A673 (cell line): ENCODE results near the gene C10orf105.

Experiments
- CTCF ChIP-seq: fragments of 300-800, 200-600 bp; sonication (generic); conservative IDR thresholded peaks from 2 replicates; pipeline ENCODE4 v1.5.1; 2017; ENCODE audit warnings: low read depth, mild to moderate bottlenecking, antibody characterized with exemption, low read length, moderate library complexity, mixed read lengths
- EZH2 ChIP-seq: fragments of 200-600 bp; sonication (generic); IDR thresholded peaks from 2 replicates; pipeline ENCODE4 v1.6.1; 2017; ENCODE audit warnings: borderline replicate concordance, low read depth, mild to moderate bottlenecking, mixed read lengths, antibody characterized with exemption, low read length; ENCODE audit not compliant: poor library complexity, severe bottlenecking

GRCh38 chr10:71754562-71754961 lies 35.0 kb upstream of the C10orf105 start:
- TF ChIP-seq CTCF: no peak
- TF ChIP-seq EZH2: no peak
